CD4-positive, alpha-beta memory T cell (primary cell): Measurements from ENCODE around the gene TMEFF2. TPM values are rescaled to one million over a fixed set of nuclear protein-coding genes. Genes with fewer than 3 reads are reported as not detected.
A peak's percentile ranks its signal among the peaks of the same experiment; 100 is the strongest.

Experiments
- CTCF ChIA-PET: fragments of 350-600 bp; sonication (Branson Sonifier 250); formaldehyde crosslinking; loops from one replicate; lab custom pipeline; 2021; ENCODE audit warnings: inconsistent platforms; ENCODE audit not compliant: partially characterized antibody; lab: Charles Lee
- POLR2A ChIA-PET: fragments of 350-600 bp; sonication (Branson Sonifier 250); formaldehyde crosslinking; loops from one replicate; lab custom pipeline; 2021; ENCODE audit not compliant: partially characterized antibody; lab: Charles Lee
- DNase-seq, 5 donors: peaks; one replicate each; pipeline versions ENCODE4 v3.0.0 to v3.0.0-alpha.2; 2020 to 2022; ENCODE audit warnings: mixed read lengths in 1 of 5
- H3K27ac ChIP-seq: one replicate; pipeline ENCODE4 v1.7.0; 2013; ENCODE audit warnings: low read depth, low read length
- H3K27me3 ChIP-seq: 2 replicates; pipeline ENCODE4 v1.7.0; 2013; ENCODE audit warnings: mild to moderate bottlenecking, low read length, moderate library complexity; ENCODE audit not compliant: insufficient read depth
- H3K36me3 ChIP-seq: 2 replicates; pipeline ENCODE4 v1.7.0; 2013; ENCODE audit warnings: mild to moderate bottlenecking, low read length, moderate library complexity; ENCODE audit not compliant: insufficient read depth
- H3K4me1 ChIP-seq: 2 replicates; pipeline ENCODE4 v1.7.0; 2013; ENCODE audit warnings: mild to moderate bottlenecking, low read length, moderate library complexity; ENCODE audit not compliant: insufficient read depth
- H3K4me3 ChIP-seq, 2 donors: one replicate each; pipeline ENCODE4 v1.7.0; 2013; ENCODE audit warnings: low read length in 2 of 2, mild to moderate bottlenecking in 1 of 2
- H3K9me3 ChIP-seq, 2 donors: one replicate each; pipeline ENCODE4 v1.7.0; 2013; ENCODE audit warnings: low read length in 2 of 2, control low read depth in 1 of 2; ENCODE audit not compliant: control insufficient read depth in 1 of 2
- H3K27ac Mint-ChIP-seq, 7 donors: one replicate each; pipeline ENCODE4 v1.8.0; 2020 to 2021; ENCODE audit warnings: mixed read lengths in 7 of 7, mild to moderate bottlenecking in 6 of 7, inconsistent platforms in 3 of 7, moderate library complexity in 3 of 7
- H3K27me3 Mint-ChIP-seq, 2 donors: one replicate each; pipeline ENCODE4 v1.8.0; 2020 to 2021; ENCODE audit warnings: mixed read lengths in 2 of 2
- H3K36me3 Mint-ChIP-seq, 2 donors: one replicate each; pipeline ENCODE4 v1.8.0; 2020 to 2021; ENCODE audit warnings: mixed read lengths in 2 of 2, inconsistent platforms in 1 of 2, mild to moderate bottlenecking in 1 of 2
- H3K4me1 Mint-ChIP-seq, 4 donors: one replicate each; pipeline ENCODE4 v1.8.0; 2020 to 2021; ENCODE audit warnings: mixed read lengths in 4 of 4, mild to moderate bottlenecking in 1 of 4
- H3K4me3 Mint-ChIP-seq, 8 donors: one replicate each; pipeline ENCODE4 v1.8.0; 2020 to 2021; ENCODE audit warnings: mixed read lengths in 8 of 8, mild to moderate bottlenecking in 7 of 8, moderate library complexity in 6 of 8, inconsistent platforms in 3 of 8
- H3K9me3 Mint-ChIP-seq, 8 donors: one replicate each; pipeline ENCODE4 v1.8.0; 2020 to 2021; ENCODE audit warnings: mixed read lengths in 8 of 8, mild to moderate bottlenecking in 5 of 8, inconsistent platforms in 3 of 8, moderate library complexity in 1 of 8
- intact Hi-C: fragments of 100-400 bp; cut with micrococcal nuclease; formaldehyde crosslinking; loops from one replicate; pipeline ENCODE4 v1.15.1; 2023
- polyA plus RNA-seq, 2 donors: library from polyadenylated mRNA; unstranded; fragments of 300-500 nt; fragmentation: Illumina TruSeq; gene quantifications; one replicate each; pipeline ENCODE4 v1.2.3, GENCODE V29; 2021
- total RNA-seq, 2 experiments: library from RNA; stranded (reverse); gene quantifications; one replicate each; pipeline ENCODE4 v1.2.3, GENCODE V29; 2021

The TMEFF2 gene
- total and polyA plus RNA-seq, 4 experiments from 2014 or later, result not detected

DNA sequence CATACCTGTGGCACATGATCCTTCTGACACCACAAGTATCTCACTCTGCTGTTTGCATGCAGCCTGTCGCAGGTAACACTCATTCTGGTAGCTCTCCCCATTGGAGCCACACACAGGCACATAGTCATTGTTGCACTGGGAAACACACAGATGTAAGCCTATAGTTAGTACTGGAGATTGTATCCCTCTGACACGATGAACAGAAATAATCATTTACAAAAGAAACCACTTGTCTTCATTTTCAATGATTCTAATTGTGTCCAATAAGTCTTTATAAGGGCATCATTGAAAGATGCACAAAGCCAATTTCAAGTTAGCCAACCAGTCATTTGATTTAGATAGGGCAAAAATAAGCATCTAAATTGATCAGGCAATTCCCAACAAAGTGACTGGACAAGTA lies 10.4 kb downstream of the TMEFF2 start:
- no peak overlapping the region for H3K4me3 ChIP-seq
- POLR2A ChIA-PET, result no interaction called here
- no peaks in the 10 kb centered on the region for H3K36me3 ChIP-seq
- H3K4me3 Mint-ChIP-seq, result no peak overlapping the region
- H3K4me1 ChIP-seq, result no peaks in the 10 kb centered on the region
- no peak overlapping the region for H3K27ac ChIP-seq
- CTCF ChIA-PET, result interaction anchor here (0.8 to 1.5 kb wide), 2 partner anchors 10 to 25 kb away, joined by 3 read pairs; partner anchors contain the start of gene TMEFF2
- no peaks in the 10 kb centered on the region for H3K4me1 Mint-ChIP-seq
- DNase-seq, result no peak
- intact Hi-C loops, result no loop called here
- no peaks in the 10 kb centered on the region for H3K36me3 Mint-ChIP-seq
- H3K27me3 Mint-ChIP-seq, result peaks cover 21 to 24% of the 10 kb centered on the region in 2 donors
- H3K27me3 ChIP-seq, result no peaks in the 10 kb centered on the region
- H3K9me3 ChIP-seq, result no peaks in the 10 kb centered on the region
- H3K9me3 Mint-ChIP-seq, result no peaks in the 10 kb centered on the region
- no peak overlapping the region for H3K27ac Mint-ChIP-seq

DNA sequence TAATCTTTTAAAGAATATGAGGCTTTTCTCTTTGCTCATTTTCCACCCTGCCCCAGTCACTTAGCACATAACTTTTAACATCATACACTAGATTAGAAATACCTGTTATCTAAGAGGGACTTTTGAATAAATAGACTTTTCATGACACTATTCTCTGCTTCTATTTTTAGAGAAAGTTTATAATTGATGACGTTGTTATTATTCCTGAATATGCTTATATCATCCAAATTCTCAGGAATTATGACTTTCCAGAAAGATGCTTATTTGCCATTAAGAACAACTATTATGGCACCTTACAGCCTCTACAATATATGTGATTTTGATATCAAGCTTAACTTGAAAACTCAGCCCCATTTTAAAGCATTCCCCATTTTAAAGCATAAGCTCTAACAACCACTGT lies 11.4 kb downstream of the TMEFF2 start:
- ChIA-PET CTCF (interaction anchor here (0.8 to 1.5 kb wide), 2 partner anchors 11 to 24 kb away, joined by 3 read pairs; partner anchors contain the start of gene TMEFF2), POLR2A (no interaction called here)
- Histone ChIP-seq H3K27ac (no peak overlapping the region), H3K27me3 (no peaks in the 10 kb centered on the region), H3K4me3 (no peak overlapping the region), H3K9me3 (no peaks in the 10 kb centered on the region), H3K4me1 (no peaks in the 10 kb centered on the region), H3K36me3 (no peaks in the 10 kb centered on the region)
- no peak for DNase-seq
- no peak overlapping the region for H3K4me3 Mint-ChIP-seq
- no peaks in the 10 kb centered on the region for H3K9me3 Mint-ChIP-seq
- no peaks in the 10 kb centered on the region for H3K4me1 Mint-ChIP-seq
- H3K27ac Mint-ChIP-seq, result no peak overlapping the region
- intact Hi-C loops, result no loop called here
- H3K27me3 Mint-ChIP-seq, result peaks cover 20 to 21% of the 10 kb centered on the region in 2 donors
- H3K36me3 Mint-ChIP-seq, result no peaks in the 10 kb centered on the region

DNA sequence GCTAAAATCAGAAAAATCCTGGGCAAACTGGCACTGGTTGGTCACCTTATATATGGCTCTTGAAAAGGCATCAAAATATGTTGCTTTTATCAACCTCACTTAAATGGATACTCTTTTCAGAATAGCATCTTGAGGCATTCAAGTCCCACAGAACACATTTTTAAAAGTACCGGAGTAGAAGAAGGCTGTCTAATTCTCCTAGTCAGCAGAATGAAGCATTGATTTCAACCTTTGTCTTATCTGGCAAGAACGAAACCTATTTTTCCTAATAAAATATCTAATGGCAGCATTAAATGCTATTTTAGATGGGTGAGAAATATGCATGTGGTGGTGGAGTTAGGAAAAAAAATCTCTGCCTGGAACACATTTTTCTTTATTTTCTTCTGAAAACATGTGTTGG lies 27.8 kb downstream of the TMEFF2 start:
- peaks cover 3 to 5% (median 4%) of the 10 kb centered on the region in 4 donors for H3K4me1 Mint-ChIP-seq
- ChIA-PET POLR2A (no interaction called here), CTCF (no interaction called here)
- Histone ChIP-seq H3K4me3 (no peak overlapping the region), H3K9me3 (no peaks in the 10 kb centered on the region), H3K4me1 (peaks cover 4% of the 10 kb centered on the region), H3K36me3 (no peaks in the 10 kb centered on the region), H3K27me3 (no peaks in the 10 kb centered on the region), H3K27ac (no peak overlapping the region)
- DNase-seq, result no peak
- no peak overlapping the region for H3K27ac Mint-ChIP-seq
- H3K9me3 Mint-ChIP-seq, result no peaks in the 10 kb centered on the region
- H3K4me3 Mint-ChIP-seq, result no peak overlapping the region
- H3K27me3 Mint-ChIP-seq, result peaks cover 16 to 18% of the 10 kb centered on the region in 2 donors
- intact Hi-C loops, result no loop called here
- no peaks in the 10 kb centered on the region for H3K36me3 Mint-ChIP-seq

DNA sequence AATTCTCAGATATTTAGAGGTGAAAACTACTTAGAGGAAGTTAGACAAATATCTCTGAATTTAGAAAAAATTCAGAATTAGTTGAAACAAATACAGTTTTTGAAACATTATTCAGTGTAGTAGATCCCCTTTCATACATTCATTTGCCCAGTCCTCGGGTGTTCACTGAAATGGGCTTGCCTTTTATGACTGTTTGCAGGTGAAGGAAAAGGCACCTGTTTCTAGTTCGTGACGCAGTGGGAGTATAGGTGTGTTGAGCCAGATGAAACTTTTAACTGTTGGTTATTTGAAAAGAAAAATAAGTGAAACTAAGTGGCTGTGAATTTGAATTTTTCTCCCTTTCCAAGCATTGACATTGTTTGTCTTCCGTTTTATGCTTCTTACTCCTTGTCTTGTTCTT lies 28.9 kb downstream of the TMEFF2 start:
- Mint-ChIP-seq H3K27me3 (peaks cover 11 to 14% of the 10 kb centered on the region in 2 donors), H3K27ac (no peak overlapping the region), H3K9me3 (no peaks in the 10 kb centered on the region), H3K4me3 (no peak overlapping the region), H3K4me1 (peaks cover 8 to 11% (median 10%) of the 10 kb centered on the region in 4 donors), H3K36me3 (no peaks in the 10 kb centered on the region)
- Histone ChIP-seq H3K36me3 (no peaks in the 10 kb centered on the region), H3K9me3 (no peaks in the 10 kb centered on the region), H3K27me3 (no peaks in the 10 kb centered on the region), H3K4me1 (peaks cover 9% of the 10 kb centered on the region), H3K27ac (no peak overlapping the region), H3K4me3 (no peak overlapping the region)
- CTCF ChIA-PET, result no interaction called here
- intact Hi-C loops, result no loop called here
- DNase-seq, result no peak
- POLR2A ChIA-PET, result no interaction called here

DNA sequence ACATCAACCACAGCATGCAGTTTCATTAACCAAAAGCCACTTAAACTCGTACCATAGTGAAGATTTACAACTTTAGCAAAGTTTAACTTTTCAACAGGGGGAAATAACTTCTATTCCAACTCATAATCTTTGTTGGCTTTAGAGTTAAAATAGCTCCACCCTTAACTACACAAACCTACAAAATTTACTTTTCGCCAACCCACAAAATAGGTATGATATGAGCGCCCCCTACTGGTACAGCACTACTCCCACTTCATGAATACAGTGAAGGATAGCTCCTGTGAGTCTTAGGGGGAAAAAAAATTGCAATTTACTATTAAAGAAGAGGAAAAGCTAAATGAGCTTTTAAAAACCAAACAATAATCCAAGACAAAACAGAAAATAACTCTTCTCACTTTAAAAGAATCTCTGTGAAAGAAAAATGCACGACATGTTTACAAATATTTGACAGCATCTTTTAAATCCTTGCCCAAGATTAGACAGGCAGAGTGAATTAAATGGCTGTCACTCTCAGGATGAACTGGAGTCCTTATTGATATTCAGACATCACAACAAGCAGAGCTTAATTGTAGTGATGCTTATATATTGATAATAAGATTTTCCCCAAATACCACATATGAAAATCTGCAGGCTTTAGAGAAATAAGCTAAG lies 32.2 kb downstream of the TMEFF2 start:
- Mint-ChIP-seq H3K9me3 (no peaks in the 10 kb centered on the region), H3K27ac (no peak overlapping the region), H3K36me3 (no peaks in the 10 kb centered on the region), H3K4me1 (peaks cover 8 to 11% (median 10%) of the 10 kb centered on the region in 4 donors), H3K4me3 (peak overlapping the region in 3 of 8 donors; percentile 11 to 43 (median 43)), H3K27me3 (peaks cover 5 to 13% of the 10 kb centered on the region in 2 donors)
- Histone ChIP-seq H3K4me1 (peaks cover 9% of the 10 kb centered on the region), H3K9me3 (no peaks in the 10 kb centered on the region), H3K36me3 (no peaks in the 10 kb centered on the region), H3K4me3 (no peak overlapping the region), H3K27me3 (no peaks in the 10 kb centered on the region), H3K27ac (no peak overlapping the region)
- POLR2A ChIA-PET, result interaction anchor here (0.7 to 1.3 kb wide), 2 partner anchors 485 to 593 kb away, joined by 3 to 4 read pairs; partner anchors contain the start of gene NABP1
- peak; percentile 57 to 70 (median 64) for DNase-seq
- CTCF ChIA-PET, result interaction anchor here (0.5 to 3.2 kb wide), 68 partner anchors 8 to 1383 kb away, joined by 3 to 237 read pairs (median 4); partner anchors contain the start of genes NABP1 and TMEFF2
- intact Hi-C loops, result loop anchor here (1.0 to 2.0 kb wide), 6 partner anchors 350 to 997 kb away; no protein-coding TSS in a partner anchor

DNA sequence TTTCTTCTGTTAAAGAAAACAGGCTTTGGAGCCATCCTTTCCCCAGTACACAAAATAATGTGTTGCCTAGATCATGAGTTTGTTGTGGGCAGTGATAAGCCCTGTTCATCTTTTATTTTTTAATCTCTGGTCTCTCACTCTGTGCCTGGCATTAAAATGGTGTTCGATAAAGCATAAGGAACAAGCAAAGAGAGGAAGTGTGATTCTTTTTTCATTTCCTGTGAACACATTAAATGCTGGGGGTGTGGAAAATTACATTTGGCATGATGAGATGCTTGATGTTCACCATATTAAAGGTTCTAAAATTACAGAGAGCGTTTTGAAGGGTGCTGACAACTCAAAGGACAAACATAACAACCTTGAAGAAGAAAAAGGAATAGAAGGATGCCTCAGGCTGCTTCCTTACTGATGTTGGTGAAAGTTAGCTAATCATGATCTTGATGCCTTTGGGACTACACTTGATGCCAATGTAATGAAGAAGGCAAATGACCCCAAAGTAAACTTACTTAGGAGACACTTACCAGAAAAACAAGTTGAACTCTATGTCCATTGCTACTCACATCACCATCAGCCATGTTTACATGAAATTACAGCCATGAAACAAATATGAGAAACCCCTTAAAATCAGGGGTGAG lies 33.0 kb downstream of the TMEFF2 start:
- CTCF ChIA-PET, result interaction anchor here (0.5 to 3.2 kb wide), 57 partner anchors 8 to 1382 kb away, joined by 3 to 237 read pairs (median 4); partner anchors contain the start of genes NABP1 and TMEFF2
- peaks cover 9% of the 10 kb centered on the region for H3K4me1 ChIP-seq

DNA sequence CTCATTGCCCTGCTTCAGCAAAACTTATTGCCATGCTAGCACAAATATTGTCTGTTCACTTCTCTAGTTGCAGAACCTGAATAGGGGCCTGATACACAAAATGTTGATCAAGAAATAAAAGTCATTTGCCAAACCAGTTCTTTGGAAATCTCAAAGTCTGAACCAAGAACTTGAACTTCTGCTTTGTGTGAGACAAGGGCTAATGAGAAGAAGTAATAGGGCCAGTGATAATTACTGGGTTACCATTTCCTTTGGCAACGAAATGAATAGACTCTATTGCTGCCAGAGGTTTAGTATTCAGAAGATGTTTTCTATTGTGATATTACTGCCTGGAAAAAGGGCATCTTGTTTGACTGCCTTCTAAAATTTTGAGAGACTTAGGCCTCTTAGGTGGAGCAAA lies 35.0 kb downstream of the TMEFF2 start:
- intact Hi-C loops, result no loop called here
- H3K9me3 ChIP-seq, result no peaks in the 10 kb centered on the region
- peaks cover 8 to 11% (median 10%) of the 10 kb centered on the region in 4 donors for H3K4me1 Mint-ChIP-seq
- H3K36me3 ChIP-seq, result no peaks in the 10 kb centered on the region
- no peak overlapping the region for H3K27ac Mint-ChIP-seq
- peaks cover 9% of the 10 kb centered on the region for H3K4me1 ChIP-seq
- no peak for DNase-seq
- no peak overlapping the region for H3K27ac ChIP-seq
- H3K36me3 Mint-ChIP-seq, result no peaks in the 10 kb centered on the region
- H3K9me3 Mint-ChIP-seq, result no peaks in the 10 kb centered on the region
- no peak overlapping the region for H3K4me3 Mint-ChIP-seq
- ChIA-PET POLR2A (no interaction called here), CTCF (interaction anchor here (1.0 to 2.6 kb wide), 5 partner anchors 11 to 605 kb away, joined by 3 to 13 read pairs (median 5); no protein-coding TSS in a partner anchor)
- H3K4me3 ChIP-seq, result no peak overlapping the region
- H3K27me3 ChIP-seq, result no peaks in the 10 kb centered on the region
- H3K27me3 Mint-ChIP-seq, result peaks cover 4 to 7% of the 10 kb centered on the region in 2 donors

More for the DNA sequence above, 33.0 kb downstream of the TMEFF2 start:
- Mint-ChIP-seq H3K4me1 (peaks cover 8 to 11% (median 10%) of the 10 kb centered on the region in 4 donors), H3K27me3 (peaks cover 4 to 9% of the 10 kb centered on the region in 2 donors), H3K27ac (no peak overlapping the region), H3K4me3 (peak overlapping the region in 1 of 8 donors; percentile 32), H3K9me3 (no peaks in the 10 kb centered on the region), H3K36me3 (no peaks in the 10 kb centered on the region)
- H3K27me3 ChIP-seq, result no peaks in the 10 kb centered on the region
- no peaks in the 10 kb centered on the region for H3K9me3 ChIP-seq
- H3K27ac ChIP-seq, result no peak overlapping the region
- intact Hi-C loops, result loop anchor here (1.0 to 2.0 kb wide), 6 partner anchors 349 to 996 kb away; no protein-coding TSS in a partner anchor
- H3K4me3 ChIP-seq, result no peak overlapping the region
- no peak for DNase-seq
- POLR2A ChIA-PET, result interaction anchor here (1.3 kb wide), 1 partner anchor 592 kb away, joined by 3 read pairs; no protein-coding TSS in a partner anchor
- no peaks in the 10 kb centered on the region for H3K36me3 ChIP-seq
